Subcutaneous abdominal adipose tissue (tissue), 5 donors: ENCODE measurements around the gene SERPINF2.
A peak's percentile ranks its signal among the peaks of the same experiment; 100 is the strongest.
"Not testable (repeated sequence)": the region's sequence is repeated elsewhere in the genome, so short reads cannot be mapped to it uniquely, and the experiment has no call there.

ENCODE experiments used
- H3K27ac ChIP-seq: one replicate; pipeline ENCODE4 v1.7.0; 2013; ENCODE audit warnings: low read depth, mild to moderate bottlenecking, inconsistent platforms, low read length, moderate library complexity
- H3K27me3 ChIP-seq, 5 donors: one replicate each; pipeline ENCODE4 v1.7.0; 2013; ENCODE audit warnings: low read length in 5 of 5, inconsistent platforms in 1 of 5; ENCODE audit not compliant: control insufficient read depth in 5 of 5, insufficient read depth in 4 of 5
- H3K36me3 ChIP-seq, 5 donors: one replicate each; pipeline ENCODE4 v1.7.0; 2013; ENCODE audit warnings: low read length in 5 of 5; ENCODE audit not compliant: control insufficient read depth in 5 of 5, insufficient read depth in 5 of 5
- H3K4me1 ChIP-seq, 5 donors: one replicate each; pipeline ENCODE4 v1.7.0; 2013; ENCODE audit warnings: low read length in 5 of 5, mild to moderate bottlenecking in 3 of 5, moderate library complexity in 1 of 5; ENCODE audit not compliant: control insufficient read depth in 5 of 5, insufficient read depth in 5 of 5
- H3K4me3 ChIP-seq, 5 donors: one replicate each; pipeline ENCODE4 v1.7.0; 2013; ENCODE audit warnings: low read length in 5 of 5, low read depth in 1 of 5
- H3K9ac ChIP-seq, 5 donors: one replicate each; pipeline ENCODE4 v1.7.0; 2013; ENCODE audit warnings: low read length in 5 of 5, mild to moderate bottlenecking in 4 of 5, moderate library complexity in 3 of 5
- H3K9me3 ChIP-seq, 5 donors: one replicate each; pipeline ENCODE4 v1.7.0; 2013; ENCODE audit warnings: low read length in 5 of 5; ENCODE audit not compliant: control insufficient read depth in 5 of 5
- donor health status: healthy.
- donor health status: healthy.
- donor health status: healthy.
- donor health status: healthy.
- donor health status: healthy.

The SERPINF2 gene

GRCh38 chr17:1742371-1743087 is at the start of gene SERPINF2:
Gene SERPINF2, plus strand, starts transcription at chr17:1742871. Its CDS starts 2,125 bp downstream, at chr17:1744996.
- H3K9ac ChIP-seq: no peak within 1 kb of the TSS
- peaks cover 0 to 12% (median 7%) of the 10 kb centered on the region in 5 donors for H3K36me3 ChIP-seq
- H3K27me3 ChIP-seq: no peaks in the 10 kb centered on the region
- no peaks in the 10 kb centered on the region for H3K9me3 ChIP-seq
- no peak within 1 kb of the TSS for H3K4me3 ChIP-seq
- no peak within 1 kb of the TSS for H3K27ac ChIP-seq
- H3K4me1 ChIP-seq: peaks cover 5 to 17% (median 9%) of the 10 kb centered on the region in 5 donors

DNA sequence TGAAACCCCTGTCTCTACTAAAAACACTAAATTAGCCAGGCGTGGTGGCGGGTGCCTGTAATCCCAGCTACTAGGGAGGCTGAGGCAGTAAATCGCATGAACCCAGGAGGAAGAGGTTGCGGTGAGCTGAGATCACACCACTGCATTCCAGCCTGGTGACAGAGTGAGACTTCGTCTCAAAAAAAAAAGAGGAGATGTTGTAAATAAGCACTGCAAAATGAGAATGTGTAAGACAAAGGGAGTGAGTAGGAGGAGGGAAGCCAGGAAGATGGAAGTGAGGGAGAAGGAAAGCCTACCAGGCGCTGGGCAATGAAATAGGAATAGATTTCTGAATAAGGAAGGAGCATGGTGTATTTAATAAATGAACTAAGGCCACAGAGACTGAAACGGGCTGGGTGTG is 49.3 kb upstream of the SERPINF2 start:
- no peak overlapping the region for H3K9ac ChIP-seq
- no peaks in the 10 kb centered on the region for H3K4me1 ChIP-seq
- no peaks in the 10 kb centered on the region for H3K36me3 ChIP-seq
- no peak overlapping the region for H3K27ac ChIP-seq
- H3K27me3 ChIP-seq: no peaks in the 10 kb centered on the region
- H3K9me3 ChIP-seq: no peaks in the 10 kb centered on the region
- H3K4me3 ChIP-seq: no peak overlapping the region

GRCh38 chr17:1695365-1695764 is 47.3 kb upstream of the SERPINF2 start:
- H3K36me3 ChIP-seq: no peaks in the 10 kb centered on the region
- no peaks in the 10 kb centered on the region for H3K4me1 ChIP-seq
- H3K9ac ChIP-seq: no peak overlapping the region
- no peak overlapping the region for H3K4me3 ChIP-seq
- H3K9me3 ChIP-seq: no peaks in the 10 kb centered on the region
- H3K27me3 ChIP-seq: no peaks in the 10 kb centered on the region
- no peak overlapping the region for H3K27ac ChIP-seq

- no peaks in the 10 kb centered on the region for H3K36me3 ChIP-seq
- H3K9me3 ChIP-seq: no peaks in the 10 kb centered on the region
- H3K27ac ChIP-seq: no peak overlapping the region
- no peaks in the 10 kb centered on the region for H3K27me3 ChIP-seq
- no peak overlapping the region for H3K4me3 ChIP-seq
- H3K9ac ChIP-seq: no peak overlapping the region
- no peaks in the 10 kb centered on the region for H3K4me1 ChIP-seq
Observed at GRCh38 chr17:1697681-1698080, 45.0 kb upstream of the SERPINF2 start.

DNA sequence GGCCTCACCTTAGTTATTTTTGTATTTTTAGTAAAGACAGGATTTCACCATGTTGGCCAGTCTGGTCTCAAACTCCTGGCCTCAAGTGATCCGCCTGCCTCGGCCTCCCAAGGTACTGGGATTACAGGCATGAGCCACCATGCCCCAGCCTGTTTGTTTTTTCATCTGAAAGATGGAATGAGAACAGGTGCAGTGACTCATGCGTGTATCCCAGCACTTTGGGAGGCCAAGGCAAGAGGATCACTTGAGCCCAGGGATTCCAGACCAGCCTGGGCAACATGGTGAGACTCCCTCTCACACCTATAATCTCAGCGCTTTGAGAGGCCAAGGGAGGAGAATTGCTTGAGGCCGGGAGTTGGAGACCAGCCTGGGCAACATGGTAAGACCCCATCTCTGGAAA is 42.8 kb upstream of the SERPINF2 start:
- H3K36me3 ChIP-seq, H3K9ac ChIP-seq, H3K27me3 ChIP-seq, H3K4me1 ChIP-seq, H3K9me3 ChIP-seq, H3K27ac ChIP-seq, H3K4me3 ChIP-seq: not testable (repeated sequence)

GRCh38 chr17:1703063-1703462 is 39.6 kb upstream of the SERPINF2 start:
- Histone ChIP-seq H3K27ac (no peak overlapping the region), H3K9ac (no peak overlapping the region), H3K9me3 (no peaks in the 10 kb centered on the region), H3K36me3 (peaks cover 0 to 8% (median 6%) of the 10 kb centered on the region in 5 donors), H3K27me3 (no peaks in the 10 kb centered on the region), H3K4me1 (no peaks in the 10 kb centered on the region), H3K4me3 (no peak overlapping the region)

DNA sequence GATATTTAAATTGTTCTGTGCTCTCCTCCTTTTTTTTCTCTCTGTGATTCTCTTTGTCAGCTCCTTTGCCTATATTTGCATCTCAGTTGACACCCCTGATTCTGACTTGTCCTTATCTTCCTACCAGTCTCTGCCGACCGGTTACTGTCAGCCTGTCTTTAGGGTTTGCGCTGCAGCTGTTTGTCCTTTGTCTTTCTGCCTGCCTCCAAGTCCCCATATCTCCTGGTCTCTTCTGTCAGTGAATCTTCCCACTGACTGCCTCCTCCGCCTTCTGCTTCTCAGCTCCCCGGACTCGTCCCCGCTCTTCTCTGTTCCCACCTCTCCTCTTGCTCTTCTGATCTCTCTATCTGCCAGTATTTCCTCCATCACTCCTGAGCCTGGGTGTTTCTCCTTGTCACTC is 37.7 kb upstream of the SERPINF2 start:
- Histone ChIP-seq H3K27ac (no peak overlapping the region), H3K27me3 (no peaks in the 10 kb centered on the region), H3K4me3 (no peak overlapping the region), H3K9ac (peak overlapping the region in 1 of 5 donors; percentile 21), H3K4me1 (peaks cover 0 to 7% (median 4%) of the 10 kb centered on the region in 5 donors), H3K36me3 (peaks cover 0 to 10% (median 7%) of the 10 kb centered on the region in 5 donors), H3K9me3 (no peaks in the 10 kb centered on the region)

DNA sequence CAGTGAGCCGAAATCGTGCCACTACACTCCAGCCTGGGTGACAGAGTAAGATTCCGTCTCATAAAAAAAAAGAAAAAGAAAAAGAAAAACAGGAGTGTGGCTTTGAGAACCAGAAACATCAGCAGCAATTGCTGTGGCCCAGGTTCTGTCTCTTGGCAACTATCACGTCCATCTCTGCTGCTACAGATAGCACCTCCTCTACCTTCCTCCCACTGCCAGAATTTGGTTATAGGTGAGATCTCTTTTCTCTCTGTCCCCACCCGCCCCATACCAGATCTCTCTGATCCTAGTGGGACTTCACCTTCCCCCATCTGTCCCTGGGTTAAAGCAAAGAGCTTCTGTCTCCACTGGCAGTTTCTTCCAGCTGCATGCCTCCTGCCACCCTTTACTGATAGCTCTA is 35.6 kb upstream of the SERPINF2 start:
- Histone ChIP-seq H3K27me3 (no peaks in the 10 kb centered on the region), H3K9ac (no peak overlapping the region), H3K4me3 (no peak overlapping the region), H3K9me3 (no peaks in the 10 kb centered on the region), H3K36me3 (peaks cover 3 to 22% (median 11%) of the 10 kb centered on the region in 5 donors), H3K4me1 (peaks cover 0 to 22% (median 19%) of the 10 kb centered on the region in 5 donors), H3K27ac (no peak overlapping the region)

DNA sequence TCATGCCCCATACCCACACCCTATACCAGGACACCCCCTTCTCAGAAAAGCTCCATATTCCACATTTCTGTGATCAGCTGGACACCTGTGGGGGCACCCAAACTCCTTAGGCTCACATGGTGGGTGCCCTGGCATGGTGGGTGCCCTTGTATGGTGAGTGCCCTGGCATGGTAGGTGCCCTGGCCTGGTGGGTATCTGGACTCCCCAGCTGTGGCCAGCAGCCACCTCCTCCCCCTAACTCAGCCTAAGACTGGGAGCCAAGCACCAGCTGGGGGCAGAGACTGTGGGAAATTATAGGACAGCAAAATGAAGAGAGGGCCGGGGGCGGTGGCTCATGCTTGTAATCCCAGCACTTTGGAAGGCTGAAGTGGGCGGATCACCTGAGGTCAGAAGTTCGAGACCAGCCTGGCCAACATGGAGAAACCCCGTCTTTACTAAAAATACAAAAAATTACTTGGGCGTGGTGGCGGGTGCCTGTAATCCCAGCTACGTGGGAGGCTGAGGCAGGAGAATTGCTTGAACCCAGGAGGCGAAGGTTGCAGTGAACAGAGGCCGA is 33.8 kb upstream of the SERPINF2 start:
- Histone ChIP-seq H3K4me1 (peaks cover 7 to 39% (median 37%) of the 10 kb centered on the region in 5 donors), H3K36me3 (peaks cover 5 to 40% (median 28%) of the 10 kb centered on the region in 5 donors)
- not testable (repeated sequence) for H3K9me3 ChIP-seq, H3K27me3 ChIP-seq, H3K9ac ChIP-seq, H3K27ac ChIP-seq, H3K4me3 ChIP-seq

DNA sequence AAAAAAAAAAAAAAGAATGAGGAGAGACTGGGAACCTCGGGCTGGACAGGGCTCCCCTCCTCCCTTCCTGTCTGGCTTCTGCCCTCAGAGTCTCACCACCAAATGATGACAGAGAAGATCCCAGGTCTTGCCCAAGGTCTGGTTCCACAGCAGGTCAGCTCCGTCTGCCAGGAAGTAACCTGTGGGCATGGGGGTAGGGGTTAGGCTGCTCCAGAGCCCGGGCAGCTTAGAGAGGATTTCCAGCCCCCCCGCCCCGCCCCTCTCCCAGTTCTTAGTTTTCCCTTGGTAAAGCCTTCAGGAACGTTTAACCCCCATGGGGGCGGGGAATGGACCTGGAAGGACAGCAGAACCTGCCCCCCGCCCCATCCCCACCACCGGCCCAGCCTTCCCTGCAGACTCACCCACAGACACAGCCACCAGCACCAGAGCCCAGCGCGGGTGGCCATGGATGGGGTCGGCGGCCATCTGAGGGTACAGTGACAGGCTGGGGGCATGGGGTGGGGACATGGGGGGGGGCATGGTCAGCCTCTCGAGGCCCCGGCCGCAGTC is 33.2 kb upstream of the SERPINF2 start:
- peak overlapping the region; percentile 72 for H3K27ac ChIP-seq
- H3K36me3 ChIP-seq: peaks cover 5 to 45% (median 31%) of the 10 kb centered on the region in 5 donors
- H3K9ac ChIP-seq: peak overlapping the region in 2 of 5 donors; percentile 77 to 82
- H3K27me3 ChIP-seq: no peaks in the 10 kb centered on the region
- peaks cover 12 to 45% (median 43%) of the 10 kb centered on the region in 5 donors for H3K4me1 ChIP-seq
- H3K9me3 ChIP-seq: no peaks in the 10 kb centered on the region
- peak overlapping the region; percentile 29 to 72 (median 66) for H3K4me3 ChIP-seq
